Esophagus squamous epithelium (tissue), 4 donors: ENCODE measurements around the gene EEPD1.

Source experiments
- CTCF ChIP-seq, 6 experiments: fragments of 450-650 bp in 4 of 6; fragments of 200-600 bp in 2 of 6; sonication (generic) in 2 of 6; IDR thresholded peaks; one replicate each; pipeline ENCODE4 v1.5.1; 2016 to 2019; ENCODE audit warnings: antibody characterized with exemption in 6 of 6, mild to moderate bottlenecking in 4 of 6, moderate library complexity in 4 of 6
- POLR2A ChIP-seq, 4 donors: fragments of 450-650 bp; IDR thresholded peaks; one replicate each; pipeline ENCODE4 v1.6.1; 2017; ENCODE audit warnings: antibody characterized with exemption in 4 of 4, mild to moderate bottlenecking in 4 of 4, moderate library complexity in 3 of 4

DNA sequence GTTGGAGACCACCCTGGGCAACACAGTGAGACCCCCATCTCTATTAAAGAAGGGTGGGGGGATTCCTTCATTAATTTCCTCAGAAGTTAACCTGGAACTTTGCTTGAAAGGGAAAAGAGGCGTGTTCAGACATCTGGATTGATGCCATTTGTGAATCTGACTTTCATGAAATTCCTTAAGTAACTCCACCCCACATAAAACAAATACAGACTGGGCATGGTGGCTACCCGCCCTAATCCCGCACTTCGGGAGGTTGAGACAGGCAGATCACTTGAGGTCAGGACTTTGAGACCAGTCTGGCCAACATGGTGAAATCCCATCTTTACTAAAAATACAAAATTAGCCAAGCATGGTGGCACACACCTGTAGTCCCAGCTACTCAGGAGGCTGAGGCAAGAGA is 75.0 kb downstream of the EEPD1 start:
- no peak for TF ChIP-seq POLR2A (IDR thresholded peaks at IDR 0.05)
- TF ChIP-seq CTCF (IDR thresholded peaks at IDR 0.05) = no peak
